ENCODE data around the gene LSAMP.

Gene LSAMP

GRCh38 chr3:116302087-116302747 is 143.1 kb downstream of the LSAMP start:
- CTCF ChIA-PET, result no interaction called here

DNA sequence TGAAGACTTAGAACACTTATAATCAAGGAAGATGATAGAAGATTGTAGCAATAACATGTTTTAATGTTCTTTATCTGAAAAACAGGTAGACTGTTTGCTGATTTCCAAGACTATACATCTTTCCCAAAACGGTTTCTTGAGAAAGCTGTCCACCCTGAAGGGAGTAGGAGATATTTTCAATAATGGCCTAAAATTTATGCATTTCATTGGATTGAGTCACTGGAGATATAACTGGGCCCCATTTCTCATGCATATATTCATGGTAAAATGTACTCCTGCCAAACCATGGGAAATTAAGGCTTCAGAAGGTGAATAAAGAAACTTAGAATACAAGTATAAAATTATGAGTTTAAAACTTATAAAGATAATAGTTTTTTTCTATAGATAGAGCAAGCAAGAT is 143.9 kb downstream of the LSAMP start:
- CTCF ChIA-PET, result no interaction called here
- TF ChIP-seq, protein P1, sequence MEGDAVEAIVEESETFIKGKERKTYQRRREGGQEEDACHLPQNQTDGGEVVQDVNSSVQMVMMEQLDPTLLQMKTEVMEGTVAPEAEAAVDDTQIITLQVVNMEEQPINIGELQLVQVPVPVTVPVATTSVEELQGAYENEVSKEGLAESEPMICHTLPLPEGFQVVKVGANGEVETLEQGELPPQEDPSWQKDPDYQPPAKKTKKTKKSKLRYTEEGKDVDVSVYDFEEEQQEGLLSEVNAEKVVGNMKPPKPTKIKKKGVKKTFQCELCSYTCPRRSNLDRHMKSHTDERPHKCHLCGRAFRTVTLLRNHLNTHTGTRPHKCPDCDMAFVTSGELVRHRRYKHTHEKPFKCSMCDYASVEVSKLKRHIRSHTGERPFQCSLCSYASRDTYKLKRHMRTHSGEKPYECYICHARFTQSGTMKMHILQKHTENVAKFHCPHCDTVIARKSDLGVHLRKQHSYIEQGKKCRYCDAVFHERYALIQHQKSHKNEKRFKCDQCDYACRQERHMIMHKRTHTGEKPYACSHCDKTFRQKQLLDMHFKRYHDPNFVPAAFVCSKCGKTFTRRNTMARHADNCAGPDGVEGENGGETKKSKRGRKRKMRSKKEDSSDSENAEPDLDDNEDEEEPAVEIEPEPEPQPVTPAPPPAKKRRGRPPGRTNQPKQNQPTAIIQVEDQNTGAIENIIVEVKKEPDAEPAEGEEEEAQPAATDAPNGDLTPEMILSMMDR (conservative IDR thresholded peaks at IDR 0.05; ENCODE audit: low read depth), result no peak
- DNase-seq (ENCODE audit: low spot score), result no peak
- POLR2A ChIA-PET (ENCODE audit: low non-redundant PET), result no interaction called here
- no peak overlapping the region for H3K27ac ChIP-seq

More at GRCh38 chr3:116302087-116302747, 143.1 kb downstream of the LSAMP start:
- TF ChIP-seq, protein P1 (conservative IDR thresholded peaks at IDR 0.05; ENCODE audit: low read depth), result no peak
- no peak overlapping the region for H3K27ac ChIP-seq
- DNase-seq (ENCODE audit: low spot score), result no peak
- POLR2A ChIA-PET (ENCODE audit: low non-redundant PET), result no interaction called here

GRCh38 chr3:116300226-116300625 is 145.1 kb downstream of the LSAMP start:
- no peak overlapping the region for H3K27ac ChIP-seq
- ChIA-PET POLR2A (ENCODE audit: low non-redundant PET) (no interaction called here), CTCF (no interaction called here)
- DNase-seq (ENCODE audit: low spot score), result no peak
- TF ChIP-seq, protein P1 (conservative IDR thresholded peaks at IDR 0.05; ENCODE audit: low read depth), result no peak

- POLR2A ChIA-PET (ENCODE audit: low non-redundant PET), result no interaction called here
- DNase-seq (ENCODE audit: low spot score), result no peak
- CTCF ChIA-PET, result no interaction called here
- H3K27ac ChIP-seq, result no peak overlapping the region
- TF ChIP-seq, protein P1 (conservative IDR thresholded peaks at IDR 0.05; ENCODE audit: low read depth), result no peak
Measured at GRCh38 chr3:116299646-116300081, 145.6 kb downstream of the LSAMP start.

DNA sequence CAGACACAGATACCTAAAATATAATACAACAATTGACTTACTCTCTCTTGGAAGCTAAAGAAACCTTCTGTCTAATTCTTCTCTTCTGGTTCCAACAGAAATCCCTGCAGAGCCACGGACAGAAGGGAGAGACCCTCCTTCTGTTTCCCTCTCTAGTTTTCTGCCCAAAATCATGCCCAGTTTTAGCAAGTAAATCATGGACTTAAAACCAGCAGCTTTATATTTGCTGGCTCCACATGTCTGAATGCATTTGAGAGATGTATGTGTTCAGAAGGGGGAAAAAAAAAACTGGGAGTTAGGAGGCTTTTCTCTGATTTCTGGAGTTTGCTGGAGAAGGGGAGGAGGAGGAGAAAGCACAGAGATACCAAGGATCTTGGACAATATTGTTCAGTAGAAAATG is 147.1 kb downstream of the LSAMP start:
- H3K27ac ChIP-seq, result no peak overlapping the region
- ChIA-PET CTCF (no interaction called here), POLR2A (ENCODE audit: low non-redundant PET) (no interaction called here)
- no peak for DNase-seq (ENCODE audit: low spot score)
- TF ChIP-seq, protein P1 (conservative IDR thresholded peaks at IDR 0.05; ENCODE audit: low read depth), result no peak

- CTCF ChIA-PET, result no interaction called here
- POLR2A ChIA-PET (ENCODE audit: low non-redundant PET), result no interaction called here
- H3K27ac ChIP-seq, result no peak overlapping the region
- no peak for DNase-seq (ENCODE audit: low spot score)
- TF ChIP-seq, protein P1 (conservative IDR thresholded peaks at IDR 0.05; ENCODE audit: low read depth), result no peak
Measured at GRCh38 chr3:116291141-116291540, 154.1 kb downstream of the LSAMP start.
